Gastrocnemius medialis (tissue), 4 donors: ENCODE data around the gene MNX1.

ENCODE experiments used
- CTCF ChIP-seq, 5 experiments: fragments of 450-650 bp in 3 of 5; fragments of 200-600 bp in 2 of 5; sonication (generic) in 2 of 5; IDR thresholded peaks in 4 of 5; conservative IDR thresholded peaks in 1 of 5; 1 replicate in 4 of 5; 2 replicates in 1 of 5; pipeline ENCODE4 v1.5.1; 2016 to 2019; ENCODE audit warnings: antibody characterized with exemption in 5 of 5, mild to moderate bottlenecking in 3 of 5, moderate library complexity in 3 of 5
- POLR2A ChIP-seq, 2 donors: fragments of 450-650 bp; IDR thresholded peaks; one replicate each; pipeline ENCODE4 v1.6.1; 2017; ENCODE audit warnings: antibody characterized with exemption in 2 of 2, mild to moderate bottlenecking in 2 of 2, moderate library complexity in 2 of 2

GRCh38 chr7:156956727-156957126 lies 53.7 kb downstream of the MNX1 start:
- TF ChIP-seq CTCF (IDR thresholded peaks at IDR 0.05 in 4 of 5, conservative IDR thresholded peaks at IDR 0.05 in 1 of 5) (no peak), POLR2A (IDR thresholded peaks at IDR 0.05) (no peak)
